Uterus (tissue), 2 donors: ENCODE results near the gene TMEM79.

Experiments
- CTCF ChIP-seq, 4 experiments: fragments of 200-600 bp in 2 of 4; fragments of 450-650 bp in 2 of 4; sonication (generic) in 2 of 4; IDR thresholded peaks; one replicate each; pipeline ENCODE4 v1.5.1; 2016 to 2019; ENCODE audit warnings: antibody characterized with exemption in 4 of 4, mild to moderate bottlenecking in 2 of 4, moderate library complexity in 1 of 4
- POLR2A ChIP-seq, 2 donors: fragments of 450-650 bp; IDR thresholded peaks; one replicate each; pipeline ENCODE4 v1.6.1; 2016; ENCODE audit warnings: antibody characterized with exemption in 2 of 2, mild to moderate bottlenecking in 1 of 2, moderate library complexity in 1 of 2

GRCh38 chr1:156248323-156248683 is 35.8 kb upstream of the TMEM79 start:
- TF ChIP-seq CTCF (IDR thresholded peaks at IDR 0.05) = no peak
- TF ChIP-seq POLR2A (IDR thresholded peaks at IDR 0.05) = no peak
